Measurements from ENCODE around the gene TMEM134.
"Not testable (repeated sequence)": the region's sequence is repeated elsewhere in the genome, so short reads cannot be mapped to it uniquely, and the experiment has no call there.

TMEM134 gene

DNA sequence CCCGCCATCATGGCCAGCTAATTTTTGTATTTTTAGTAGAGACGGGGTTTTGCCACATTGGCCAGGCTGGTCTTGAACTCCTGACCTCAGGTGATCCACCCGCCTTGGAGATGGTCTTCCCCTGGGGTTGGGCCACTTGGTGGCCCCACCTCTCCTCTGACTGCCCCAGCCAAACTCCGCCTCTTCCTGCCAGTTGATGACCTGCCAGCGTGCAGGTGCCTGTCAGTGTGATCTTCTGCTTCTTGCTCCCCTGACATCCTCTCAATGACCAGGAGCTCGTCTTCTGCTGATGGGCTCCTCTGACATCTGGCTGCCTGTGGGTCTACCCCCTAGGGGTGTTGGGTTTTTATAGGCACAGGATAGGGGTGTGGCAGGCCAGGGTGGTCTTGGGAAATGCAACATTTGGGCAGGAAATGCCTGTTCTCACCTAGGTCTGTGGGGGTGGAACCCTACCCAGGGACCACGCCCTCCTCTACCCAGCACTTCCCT is 16.9 kb upstream of the TMEM134 start:
- DNase-seq = not testable (repeated sequence)

DNA sequence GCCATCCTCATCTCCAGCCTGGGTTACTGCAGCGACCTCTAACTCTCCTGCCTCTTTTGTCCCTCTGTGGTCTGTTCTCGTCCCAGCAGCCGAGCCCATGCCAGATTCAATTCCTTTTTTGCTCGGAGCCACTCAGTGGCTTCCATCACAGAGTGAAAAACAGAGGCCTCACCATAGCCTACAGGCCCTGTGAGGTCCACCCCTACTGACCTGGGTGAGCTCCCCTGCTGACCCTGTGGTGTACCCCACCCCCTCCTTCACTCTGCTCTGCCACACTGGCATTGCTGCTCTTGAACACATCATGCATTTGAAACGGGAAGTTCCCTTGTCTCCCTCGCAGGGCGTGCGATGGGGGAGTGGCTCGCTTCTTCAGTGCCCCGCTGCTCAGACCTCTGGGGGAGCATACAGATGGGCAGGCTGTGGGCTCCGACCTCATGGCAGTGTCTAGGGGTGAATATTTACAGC is 15.8 kb upstream of the TMEM134 start:
- peak in 6 of 51 donors; percentile 15 to 36 (median 22) for DNase-seq

DNA sequence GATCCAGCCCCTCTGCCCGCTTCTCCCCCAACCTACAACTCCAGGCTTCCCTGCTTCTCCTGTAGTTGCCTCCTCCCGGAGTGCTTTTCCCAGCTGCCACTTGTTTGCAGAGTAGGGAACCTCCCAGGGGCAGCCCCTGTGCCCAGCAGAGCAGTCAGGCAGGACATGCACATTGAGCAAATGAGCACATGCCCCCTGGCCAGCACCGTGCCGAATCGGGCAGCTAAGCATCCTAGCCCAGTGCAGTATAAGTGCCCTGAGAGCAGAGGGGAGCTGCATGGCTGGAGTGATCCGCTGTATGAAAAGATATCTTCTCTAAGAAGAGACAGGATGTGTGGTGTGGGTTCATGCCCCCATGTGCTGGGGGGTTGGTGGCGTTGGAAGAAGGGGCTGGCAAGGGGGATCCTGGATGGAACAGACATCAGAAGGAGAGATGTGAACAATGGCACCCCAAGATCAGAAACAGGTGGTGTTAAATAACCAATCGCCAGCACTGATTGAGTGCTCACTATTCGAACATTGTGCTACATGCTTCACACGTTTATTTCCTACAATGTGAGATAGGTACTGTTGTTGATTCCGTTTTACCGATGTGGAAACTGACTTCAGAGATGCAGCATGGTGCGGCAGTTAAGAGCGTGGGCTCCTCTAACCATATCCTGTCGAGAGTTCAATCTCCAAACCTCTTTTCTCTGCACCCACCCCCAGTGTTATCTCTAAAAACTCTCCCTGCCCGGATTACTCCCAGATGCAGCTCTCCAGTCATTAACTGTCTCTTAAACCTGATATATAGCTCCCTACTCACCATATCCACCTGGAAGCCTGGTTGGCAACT is 15.0 kb upstream of the TMEM134 start:
- DNase-seq = no peak

DNA sequence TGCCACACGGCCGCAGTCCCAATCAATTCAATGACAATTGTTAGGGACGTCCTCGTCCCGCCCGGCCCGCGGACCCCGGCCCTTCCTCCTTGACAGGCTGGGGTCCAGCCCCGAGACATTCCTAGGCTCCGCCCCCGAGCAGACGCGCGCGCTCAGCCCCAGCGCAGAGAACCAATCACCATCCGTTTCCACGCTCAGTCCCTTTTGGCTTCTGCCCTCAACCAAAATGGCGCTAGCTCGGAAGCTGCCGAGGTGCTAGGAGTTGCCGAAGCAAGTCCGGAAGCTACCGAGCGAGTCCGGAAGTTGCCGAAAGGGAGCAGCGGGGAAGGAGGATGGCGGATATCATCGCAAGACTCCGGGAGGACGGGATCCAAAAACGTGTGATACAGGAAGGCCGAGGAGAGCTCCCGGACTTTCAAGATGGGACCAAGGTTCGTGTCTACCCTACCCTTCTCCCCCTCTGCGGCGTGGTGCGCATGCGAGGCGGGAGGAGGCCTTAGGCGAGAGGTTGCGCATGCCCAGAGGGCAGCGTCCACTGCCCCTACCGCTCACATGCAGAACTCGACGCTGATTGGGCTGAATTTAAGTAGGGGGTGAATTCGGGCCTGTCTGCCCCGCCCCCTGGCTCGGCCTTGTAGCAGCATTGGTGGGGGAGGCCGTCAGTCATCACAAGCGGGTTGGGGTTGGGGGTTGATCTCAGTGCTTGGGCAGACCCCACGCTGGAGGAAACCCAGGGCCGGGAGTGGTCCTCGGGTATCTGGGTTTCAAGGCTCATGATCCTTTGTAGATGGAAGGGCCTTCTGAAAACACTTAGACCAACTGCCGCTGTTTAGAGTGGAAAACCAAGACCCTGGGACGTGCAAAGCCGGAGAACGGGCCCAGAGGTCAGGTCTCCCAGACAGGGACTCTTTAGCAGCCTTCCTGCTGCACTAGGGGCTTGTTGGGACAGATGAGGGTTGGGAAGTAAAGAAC is 14.1 kb upstream of the TMEM134 start, which contains the start of gene AIP:
Gene AIP, plus strand, starts transcription at position 200 of the 972 bp plus-strand sequence. Its CDS starts 133 bp downstream, at position 333.
- DNase-seq = peak; percentile 81 to 100 (median 95)

DNA sequence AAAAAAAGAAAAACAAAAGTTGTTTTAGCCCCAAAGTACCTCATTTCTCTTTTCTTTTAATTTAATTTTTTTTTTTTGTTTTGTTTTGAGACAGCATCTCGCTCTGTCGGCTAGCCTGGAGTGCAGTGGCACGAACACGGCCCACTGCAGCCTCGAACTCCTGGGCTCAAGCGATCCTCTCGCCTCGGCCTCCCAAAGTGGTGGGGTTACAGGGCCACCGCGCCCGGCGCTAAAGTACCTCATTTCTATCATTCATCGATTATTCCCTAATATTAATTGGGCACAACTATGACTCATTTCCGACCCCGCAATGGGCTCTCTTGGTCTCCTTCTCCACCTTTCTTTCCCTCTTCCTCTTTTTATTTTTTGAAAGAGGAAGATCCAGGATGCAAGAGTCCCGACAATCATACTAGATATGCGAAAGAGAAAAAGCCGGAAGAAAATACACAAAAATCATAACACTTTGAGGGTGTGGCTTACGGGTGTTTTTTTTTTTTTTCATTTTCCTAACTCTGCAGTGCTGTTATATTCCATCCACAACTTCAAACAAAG is 13.3 kb upstream of the TMEM134 start:
- peak in 1 of 51 donors; percentile 44 for DNase-seq

DNA sequence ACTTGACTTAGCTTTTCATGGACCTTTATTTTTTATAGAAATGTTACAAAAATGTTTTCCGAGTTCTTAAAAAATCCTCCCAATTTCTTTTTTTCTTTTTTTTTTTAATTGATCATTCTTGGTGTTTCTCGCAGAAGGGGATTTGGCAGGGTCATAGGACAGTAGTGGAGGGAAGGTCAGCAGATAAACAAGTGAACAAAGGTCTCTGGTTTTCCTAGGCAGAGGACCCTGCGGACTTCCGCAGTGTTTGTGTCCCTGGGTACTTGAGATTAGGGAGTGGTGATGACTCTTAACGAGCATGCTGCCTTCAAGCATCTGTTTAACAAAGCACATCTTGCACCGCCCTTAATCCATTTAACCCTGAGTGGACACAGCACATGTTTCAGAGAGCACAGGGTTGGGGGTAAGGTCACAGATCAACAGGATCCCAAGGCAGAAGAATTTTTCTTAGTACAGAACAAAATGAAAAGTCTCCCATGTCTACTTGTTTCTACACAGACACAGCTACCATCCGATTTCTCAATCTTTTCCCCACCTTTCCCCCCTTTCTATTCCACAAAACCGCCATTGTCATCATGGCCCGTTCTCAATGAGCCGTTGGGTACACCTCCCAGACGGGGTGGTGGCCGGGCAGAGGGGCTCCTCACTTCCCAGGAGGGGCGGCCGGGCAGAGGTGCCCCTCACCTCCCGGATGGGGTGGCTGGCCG is 8.4 kb upstream of the TMEM134 start:
- not testable (repeated sequence) for DNase-seq

DNA sequence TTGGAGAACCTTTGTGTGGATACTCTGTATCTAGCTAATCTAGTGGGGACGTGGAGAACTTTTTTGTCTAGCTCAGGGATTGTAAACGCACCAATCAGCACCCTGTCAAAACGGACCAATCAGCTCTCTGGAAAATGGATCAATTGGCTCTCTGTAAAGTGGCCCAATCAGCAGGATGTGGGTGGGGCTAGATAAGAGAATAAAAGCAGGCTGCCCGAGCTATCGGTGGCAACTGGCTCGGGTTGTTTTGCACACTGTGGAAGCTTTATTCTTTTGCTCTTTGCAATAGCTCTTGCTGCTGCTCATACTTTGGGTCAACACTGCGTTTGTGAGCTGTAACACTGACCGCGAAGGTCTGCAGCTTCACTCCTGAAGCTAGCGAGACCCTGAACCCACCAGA is 7.6 kb upstream of the TMEM134 start:
- not testable (repeated sequence) for DNase-seq

DNA sequence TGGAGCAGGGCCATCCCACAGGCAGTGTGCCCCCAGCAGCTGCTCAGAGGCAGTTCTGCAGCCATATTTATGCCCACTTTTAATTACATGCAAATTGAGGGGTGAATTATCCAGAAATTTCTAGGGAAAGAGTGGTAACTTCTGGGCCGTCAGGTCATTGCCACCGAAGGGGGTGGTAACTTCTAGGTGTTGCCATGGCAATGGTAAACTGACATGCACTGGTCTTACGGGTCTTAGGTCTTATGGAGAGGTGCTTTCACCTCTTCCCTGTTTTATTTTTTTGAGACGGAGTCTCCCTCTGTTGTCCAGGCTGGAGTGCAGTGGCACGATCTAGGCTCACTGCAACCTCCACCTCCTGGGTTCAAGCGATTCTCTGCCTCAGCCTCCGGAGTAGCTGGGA is 3.8 kb upstream of the TMEM134 start:
- no peak for DNase-seq

DNA sequence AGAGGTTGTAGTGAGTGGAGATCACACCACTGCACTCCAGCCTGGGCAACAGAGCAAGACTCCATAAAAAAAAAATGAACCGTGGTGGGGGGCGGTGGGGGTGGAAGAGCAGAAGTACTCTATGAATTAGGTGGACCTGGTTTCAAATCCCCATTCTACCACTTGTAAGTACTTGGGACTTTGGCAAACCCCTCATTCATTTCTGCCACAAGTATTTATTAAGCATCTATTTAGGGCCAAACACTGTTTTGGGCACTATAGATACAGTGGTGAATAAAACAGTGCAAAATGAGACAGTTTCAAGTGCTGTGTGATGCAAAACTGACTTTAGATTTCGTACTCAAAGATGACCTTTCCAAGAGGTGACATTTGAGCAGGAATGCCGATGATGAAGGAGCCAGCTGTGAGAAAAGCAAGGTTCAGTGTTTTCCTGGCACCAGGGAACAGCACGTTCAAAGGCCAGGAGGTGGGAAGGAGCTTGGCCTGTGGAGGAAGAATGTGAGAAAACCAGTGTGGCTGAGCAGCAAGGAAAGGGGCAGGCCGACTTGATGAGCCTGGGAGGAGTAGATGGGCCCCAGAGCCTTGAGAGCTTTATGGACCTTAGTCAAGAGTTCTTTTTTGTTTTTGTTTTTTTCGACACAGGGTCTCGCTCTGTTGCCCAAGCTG is 1.4 kb upstream of the TMEM134 start:
- no peak for DNase-seq

DNA sequence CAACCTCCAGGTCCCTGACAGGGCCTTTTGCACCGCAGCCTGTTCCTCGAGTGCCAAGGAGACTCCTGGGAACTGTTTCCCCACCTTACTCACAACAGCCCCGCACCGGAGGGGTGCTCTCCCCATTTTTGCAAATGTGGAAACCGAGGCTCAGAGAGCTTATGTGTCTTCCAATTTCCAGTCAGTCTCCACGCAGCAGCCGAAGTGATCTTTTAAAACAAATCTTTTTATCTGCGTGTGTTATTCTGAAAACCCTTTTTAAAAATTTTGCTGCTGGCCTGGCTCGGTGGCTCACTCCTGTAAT is 409 bp upstream of the TMEM134 start:
- DNase-seq = no peak

DNA sequence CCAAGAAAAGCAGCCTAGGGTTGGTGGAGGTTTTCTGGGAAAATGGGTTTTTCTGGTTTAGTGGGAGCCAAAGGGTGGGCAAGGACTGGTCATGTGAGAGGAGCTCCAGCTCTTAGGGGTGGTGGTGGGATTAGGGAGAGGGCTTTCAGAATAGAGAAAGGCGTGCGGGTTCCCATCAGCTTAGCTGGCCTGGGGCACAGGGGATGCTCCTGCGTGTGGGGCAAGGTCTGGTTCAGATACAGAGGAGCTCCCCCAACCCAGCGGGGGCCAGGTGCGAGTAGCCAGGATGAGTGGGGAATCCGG is 644 bp downstream of the TMEM134 start:
- peak in 2 of 51 donors; percentile 22 to 63 for DNase-seq

DNA sequence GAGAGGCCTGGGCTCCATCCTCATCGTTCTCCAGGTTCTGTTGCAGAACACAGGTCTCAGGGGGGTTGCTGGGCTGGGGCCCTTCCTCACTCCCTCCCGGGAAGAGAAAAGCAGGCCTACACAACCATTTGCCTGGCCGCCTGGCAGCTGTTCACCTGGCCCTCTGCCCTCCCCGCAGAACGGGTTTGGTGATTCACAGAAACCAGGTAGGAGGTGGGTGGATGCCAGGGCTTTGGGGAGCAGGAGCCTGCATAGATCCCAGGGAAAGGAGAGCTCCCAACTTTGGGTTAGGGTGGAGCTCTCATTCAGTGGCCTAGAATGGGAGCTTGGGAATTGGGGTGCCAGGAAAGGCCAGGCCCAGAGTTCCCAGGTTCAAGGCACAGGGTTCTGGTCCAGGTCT is 995 bp downstream of the TMEM134 start:
- DNase-seq = peak in 11 of 51 donors; percentile 6 to 53 (median 29)

DNA sequence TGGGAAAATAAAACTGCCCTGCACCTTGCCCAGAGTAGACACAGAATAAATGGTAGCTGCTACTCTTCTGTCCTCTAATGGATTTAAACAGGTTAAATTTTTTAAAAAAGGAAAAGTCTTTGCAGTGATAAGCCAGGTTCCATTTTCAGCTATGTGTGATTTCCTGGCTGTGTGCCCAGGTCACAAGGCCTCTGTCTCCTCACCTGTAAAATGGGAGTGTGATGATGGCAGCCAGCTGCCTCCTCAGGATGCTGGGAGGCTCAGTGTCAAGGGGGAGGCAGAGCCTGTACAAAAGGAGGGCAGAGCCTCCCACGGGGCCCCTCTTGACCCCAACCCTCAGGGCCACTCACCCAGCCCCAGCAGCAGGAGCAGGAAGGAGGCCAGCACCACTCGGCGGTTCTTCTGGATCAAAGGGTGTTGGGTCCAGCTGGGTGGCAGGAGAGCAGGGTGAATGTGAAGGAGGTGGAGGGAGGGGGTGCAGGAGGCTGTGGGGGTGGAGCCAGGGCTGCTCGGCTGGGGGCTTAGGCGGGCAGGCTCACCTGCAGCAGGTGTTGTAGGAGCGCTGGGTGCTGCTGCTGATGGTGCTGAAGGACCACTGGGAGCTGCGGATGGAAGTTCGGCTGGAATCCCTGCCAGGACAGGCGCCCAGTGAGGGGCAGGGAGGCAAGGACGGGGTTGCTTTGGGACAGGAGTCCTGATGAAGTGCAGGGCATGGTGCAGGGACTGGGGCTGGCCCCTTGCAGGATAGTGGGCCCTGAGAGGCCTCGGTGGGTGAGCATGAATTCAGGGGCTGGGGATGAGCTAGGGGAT is 1.9 kb downstream of the TMEM134 start:
- DNase-seq = no peak

DNA sequence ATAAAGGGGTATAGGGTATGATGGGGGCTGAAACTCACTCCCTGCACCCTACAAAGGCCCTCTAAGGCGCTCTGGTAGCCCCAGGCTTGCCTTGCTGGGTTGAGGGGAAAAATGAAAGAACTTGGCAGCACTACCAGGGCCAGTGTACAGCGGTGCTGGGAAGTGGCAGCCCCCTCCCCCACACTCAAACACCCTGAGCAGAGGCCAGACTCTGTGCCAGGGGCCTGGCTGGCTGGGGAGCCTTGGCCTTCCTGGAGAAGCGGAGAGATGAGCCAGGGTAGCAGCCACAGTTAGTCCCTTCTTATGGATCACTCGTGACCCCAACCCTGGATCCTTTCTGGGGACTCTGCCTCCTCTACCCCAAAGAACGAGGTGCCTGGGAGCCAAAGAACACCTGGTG is 2.7 kb downstream of the TMEM134 start:
- peak in 16 of 51 donors; percentile 12 to 47 (median 23) for DNase-seq

DNA sequence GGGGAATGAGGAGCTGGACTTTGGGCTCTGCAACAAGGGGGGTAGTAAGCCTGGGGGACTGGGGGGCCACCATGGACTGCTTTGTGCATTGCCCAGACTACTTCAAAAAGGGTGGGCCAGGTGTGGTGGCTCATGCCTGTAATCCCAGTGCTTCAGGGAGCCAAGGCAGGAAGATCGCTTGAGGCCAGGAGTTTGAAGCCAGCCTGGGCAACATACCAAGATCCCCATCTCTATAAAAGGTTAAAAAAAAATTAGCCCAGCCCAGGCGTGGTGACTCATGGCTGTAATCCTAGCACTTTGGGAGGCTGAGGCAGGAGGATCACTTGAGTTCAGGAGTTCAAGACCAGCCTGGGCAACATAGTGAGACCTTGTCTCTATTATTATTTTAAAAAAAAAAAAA is 3.5 kb downstream of the TMEM134 start:
- not testable (repeated sequence) for DNase-seq

DNA sequence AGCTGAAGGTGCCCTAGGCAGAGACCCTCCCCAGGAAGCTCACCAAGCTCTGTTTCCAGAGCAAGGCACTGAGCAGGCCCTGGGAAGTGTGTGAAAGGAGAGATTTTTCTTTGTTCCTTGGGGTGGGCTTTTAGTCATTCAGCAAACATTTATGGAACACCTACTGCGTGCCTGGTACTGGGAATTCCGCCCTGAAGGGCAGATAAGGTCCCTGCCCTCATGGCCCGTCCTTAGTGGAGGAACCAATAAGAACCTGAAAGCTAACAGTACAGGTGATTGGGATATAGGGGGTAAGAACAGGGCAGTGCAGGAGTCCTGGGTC is 3.9 kb downstream of the TMEM134 start:
- no peak for DNase-seq

DNA sequence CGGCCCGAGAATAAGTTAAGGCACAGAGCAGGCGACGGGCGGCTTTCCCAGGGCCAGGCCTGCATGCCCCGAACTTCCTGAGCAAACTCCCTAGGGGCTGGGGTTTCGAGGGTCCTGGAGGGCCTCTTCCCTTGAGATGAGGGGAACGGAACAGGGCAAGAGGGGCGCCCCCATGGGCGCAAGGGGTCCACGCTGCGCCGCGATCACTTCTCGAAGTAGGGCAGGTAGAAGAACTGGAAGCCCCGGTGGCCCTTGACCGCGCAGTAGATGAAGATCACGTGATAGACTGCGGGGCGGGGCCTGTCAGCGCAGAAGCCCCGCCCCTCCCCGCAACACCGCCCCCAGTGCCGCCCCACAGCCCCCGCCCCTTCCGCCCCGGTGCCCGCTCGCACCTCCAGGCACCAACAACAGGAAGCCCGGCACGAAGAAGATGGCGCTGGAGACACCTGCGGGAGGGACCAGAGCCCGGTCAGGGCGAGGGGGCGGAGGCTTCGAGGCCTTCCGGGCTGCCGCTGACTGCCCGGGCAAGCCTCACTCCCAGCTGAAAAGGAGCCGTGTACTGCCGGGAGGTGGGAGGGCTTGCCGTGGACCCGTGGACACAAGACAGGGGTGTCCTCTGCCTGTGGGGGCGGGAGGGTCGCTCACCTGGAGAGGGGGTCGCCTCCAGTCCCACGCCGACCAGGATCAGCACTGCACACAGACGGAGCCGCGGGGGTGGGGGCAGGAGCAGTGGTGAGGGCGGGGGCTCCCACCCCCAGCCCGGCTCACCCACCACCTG is 4.5 kb downstream of the TMEM134 start:
- DNase-seq = peak in 47 of 51 donors; percentile 36 to 89 (median 71)

DNA sequence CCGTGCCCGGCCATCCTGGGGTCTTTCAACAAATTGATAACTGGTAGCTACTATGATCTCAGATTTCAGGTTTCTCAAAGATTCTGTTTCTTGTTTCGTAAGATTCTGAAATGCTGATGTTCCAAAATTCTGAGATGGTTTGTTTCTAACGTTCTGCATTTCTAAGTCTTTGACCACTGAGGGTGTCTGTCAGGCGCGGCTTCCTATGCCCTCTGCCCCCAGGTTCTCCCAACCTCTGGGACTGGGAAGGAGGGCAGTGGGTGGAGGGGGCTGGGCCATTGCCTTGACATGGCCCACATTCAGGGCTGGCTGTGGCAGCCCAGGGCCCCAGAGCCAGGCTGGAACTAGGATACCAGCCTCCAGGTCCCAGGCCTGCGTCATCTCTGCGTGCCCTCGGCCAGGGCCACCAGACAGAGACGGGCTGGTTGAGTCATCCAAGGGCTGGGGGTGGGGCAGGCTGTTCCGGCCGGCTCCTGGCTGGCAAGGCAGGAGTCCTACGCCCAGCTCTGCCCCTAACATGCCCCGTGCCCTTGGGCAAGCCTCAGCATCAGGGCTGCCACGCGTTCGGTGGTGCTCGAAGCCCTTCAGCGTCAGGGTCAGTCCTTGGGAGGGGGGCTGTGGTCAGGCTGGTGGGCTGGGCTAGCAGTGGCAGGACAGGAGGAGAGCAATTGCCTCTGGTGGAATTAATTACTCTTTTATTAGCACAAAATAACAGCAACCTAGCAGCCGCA is 5.2 kb downstream of the TMEM134 start:
- peak in 19 of 51 donors; percentile 7 to 73 (median 48) for DNase-seq
